Fibroblast of mammary gland (primary cell): ENCODE data around the gene SUGP2.

Experiments used
- DNase-seq: peaks from one replicate; pipeline ENCODE4 v3.0.0-alpha.2; 2010; ENCODE audit warnings: low read depth
- H3K4me3 ChIP-seq: 2 replicates; pipeline ENCODE4 v1.5.1; 2011; ENCODE audit warnings: low read depth, mild to moderate bottlenecking, low read length, moderate library complexity; ENCODE audit not compliant: control insufficient read depth
- CTCF ChIP-seq: conservative IDR thresholded peaks from 2 replicates; pipeline ENCODE4 v1.5.1; 2011; ENCODE audit warnings: low read depth, low read length, inconsistent platforms; ENCODE audit not compliant: control insufficient read depth, insufficient read depth

SUGP2 gene

GRCh38 chr19:19054315-19054938 lies 21.1 kb upstream of the SUGP2 start:
- TF ChIP-seq CTCF: no peak
- no peak overlapping the region for H3K4me3 ChIP-seq

DNA sequence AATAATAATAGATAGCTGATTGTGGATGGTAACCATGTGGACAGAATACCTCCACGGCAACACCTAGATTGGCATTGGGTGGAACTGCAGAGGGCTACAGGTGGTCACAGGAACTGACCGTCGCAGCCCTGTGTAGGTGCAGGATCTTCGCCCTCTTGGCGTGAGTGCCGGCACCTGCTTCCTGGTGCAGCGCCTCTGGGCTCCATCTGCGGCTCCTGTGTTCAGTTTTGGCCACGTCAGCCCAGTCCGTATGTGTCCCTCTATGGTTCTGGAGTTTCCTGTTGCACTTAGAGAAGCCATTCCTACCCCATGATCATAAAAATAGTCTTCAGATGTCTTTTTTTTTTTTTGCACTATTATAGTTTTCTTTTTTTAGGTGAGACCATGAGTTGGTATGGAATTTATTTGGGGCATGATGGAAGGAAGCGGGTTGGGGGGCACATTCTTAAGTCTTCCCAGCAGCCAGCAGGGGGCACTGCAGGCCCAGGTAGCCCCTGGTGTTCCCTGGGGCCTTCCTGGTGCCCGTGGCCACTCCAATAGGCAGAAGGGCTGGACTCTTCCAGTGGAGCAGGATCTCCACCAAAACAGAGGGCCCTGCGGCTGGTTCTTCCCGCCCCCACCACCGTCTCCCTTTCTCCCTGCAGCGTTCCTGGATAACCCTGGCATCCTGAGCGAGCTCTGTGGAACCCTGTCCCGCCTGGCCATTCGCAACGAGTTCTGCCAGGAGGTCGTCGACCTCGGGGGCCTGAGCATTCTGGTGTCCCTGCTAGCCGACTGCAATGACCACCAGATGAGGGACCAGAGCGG lies 20.4 kb upstream of the SUGP2 start:
- peak; percentile 60 for TF ChIP-seq CTCF
- no peak overlapping the region for H3K4me3 ChIP-seq
- DNase-seq: peak; percentile 63

More at GRCh38 chr19:19054315-19054938, 21.1 kb upstream of the SUGP2 start:
- DNase-seq: no peak

- DNase-seq: no peak
- TF ChIP-seq CTCF: no peak
- H3K4me3 ChIP-seq: no peak overlapping the region
Observed at GRCh38 chr19:19052921-19053320, 19.6 kb upstream of the SUGP2 start.

- no peak overlapping the region for H3K4me3 ChIP-seq
- no peak for TF ChIP-seq CTCF
- DNase-seq: no peak
Observed at GRCh38 chr19:19051478-19052213, 18.3 kb upstream of the SUGP2 start.

- DNase-seq: no peak
- no peak for TF ChIP-seq CTCF
- no peak overlapping the region for H3K4me3 ChIP-seq
Observed at GRCh38 chr19:19050731-19051130, 17.4 kb upstream of the SUGP2 start.

DNA sequence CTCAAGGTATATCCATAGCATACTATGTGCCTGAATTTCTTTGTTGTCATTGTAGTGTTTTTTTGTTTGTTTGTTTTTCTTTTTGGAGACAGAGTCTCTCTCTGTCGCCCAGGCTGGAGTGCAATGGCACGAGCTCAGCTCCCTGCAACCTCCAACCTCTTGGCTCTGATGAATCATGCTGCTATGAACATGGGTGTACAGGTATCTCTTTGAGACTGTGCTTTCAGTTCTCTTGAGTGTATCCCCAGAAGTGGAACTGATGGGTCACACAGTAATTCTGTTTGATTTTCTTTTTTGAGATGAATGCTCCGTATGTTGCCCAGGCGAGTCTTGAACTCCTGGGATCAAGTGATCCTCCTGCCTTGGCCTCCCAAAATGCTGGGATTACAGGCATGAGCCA lies 16.8 kb upstream of the SUGP2 start:
- TF ChIP-seq CTCF: no peak
- DNase-seq: no peak
- H3K4me3 ChIP-seq: no peak overlapping the region
